Prostate gland (tissue), 2 donors: ENCODE data around the gene MMP17.

Source experiments
- CTCF ChIP-seq, 4 experiments: fragments of 200-600 bp in 2 of 4; fragments of 450-650 bp in 2 of 4; sonication (generic) in 2 of 4; IDR thresholded peaks; 1 replicate in 3 of 4; 2 replicates in 1 of 4; pipeline ENCODE4 v1.5.1; 2016 to 2019; ENCODE audit warnings: antibody characterized with exemption in 4 of 4, mild to moderate bottlenecking in 2 of 4, moderate library complexity in 2 of 4
- POLR2A ChIP-seq: fragments of 450-650 bp; IDR thresholded peaks from one replicate; pipeline ENCODE4 v1.6.1; 2016; ENCODE audit warnings: antibody characterized with exemption, mild to moderate bottlenecking
- POLR2AphosphoS5 ChIP-seq: sonication (generic); formaldehyde crosslinking; IDR thresholded peaks from one replicate; pipeline ENCODE4 v1.6.1; 2017; ENCODE audit warnings: antibody characterized with exemption

GRCh38 chr12:131805421-131805820 lies 22.8 kb upstream of the MMP17 start:
- TF ChIP-seq CTCF (IDR thresholded peaks at IDR 0.05) (no peak), POLR2AphosphoS5 (no peak), POLR2A (no peak)
